HepG2 (cell line): ENCODE measurements around the gene CYP4F8. TPM values are rescaled to one million over a fixed set of nuclear protein-coding genes. Genes with fewer than 3 reads are reported as not detected.
A peak's percentile ranks its signal among the peaks of the same experiment; 100 is the strongest.

ENCODE experiments used
- ARID5B ChIP-seq: IDR thresholded peaks from 2 replicates; pipeline ENCODE4 v1.4.0; 2020; ENCODE audit warnings: mild to moderate bottlenecking, missing genetic modification reagents
- CC2D1A ChIP-seq: sonication (generic); formaldehyde crosslinking; IDR thresholded peaks from 2 replicates; pipeline ENCODE4 v1.8.1; 2023; ENCODE audit warnings: mild to moderate bottlenecking, missing genetic modification reagents
- CHCHD3 ChIP-seq: sonication (generic); formaldehyde crosslinking; IDR thresholded peaks from 2 replicates; pipeline ENCODE4 v1.8.0; 2022; ENCODE audit warnings: mild to moderate bottlenecking, missing genetic modification reagents, moderate library complexity
- FUBP1 ChIP-seq: sonication (generic); formaldehyde crosslinking; IDR thresholded peaks from 2 replicates; pipeline ENCODE4 v1.5.1; 2020; ENCODE audit warnings: missing genetic modification reagents, mild to moderate bottlenecking, borderline replicate concordance
- NFIC ChIP-seq: IDR thresholded peaks from 2 replicates; pipeline ENCODE4 v1.6.1; 2012; ENCODE audit warnings: mild to moderate bottlenecking, low read length, inconsistent platforms
- NFYB ChIP-seq: sonication (generic); formaldehyde crosslinking; IDR thresholded peaks from 2 replicates; pipeline ENCODE4 v1.4.0; 2020; ENCODE audit warnings: missing genetic modification reagents
- PAXIP1 ChIP-seq: sonication (generic); formaldehyde crosslinking; conservative IDR thresholded peaks from 2 replicates; pipeline ENCODE4 v1.4.0; 2020; ENCODE audit warnings: mild to moderate bottlenecking, missing genetic modification reagents, moderate library complexity
- PRMT3 ChIP-seq: sonication (generic); formaldehyde crosslinking; IDR thresholded peaks from 2 replicates; pipeline ENCODE4 v1.8.1; 2022; ENCODE audit warnings: low read depth, mild to moderate bottlenecking, moderate library complexity, missing genetic modification reagents, borderline replicate concordance
- RNF2 ChIP-seq: fragments of 450-650 bp; conservative IDR thresholded peaks from 2 replicates; pipeline ENCODE4 v1.6.1; 2016; ENCODE audit warnings: low read depth
- SRY ChIP-seq: sonication (generic); formaldehyde crosslinking; IDR thresholded peaks from 2 replicates; pipeline ENCODE4 v1.8.0; 2022; ENCODE audit warnings: mild to moderate bottlenecking, missing genetic modification reagents
- ZBTB7A ChIP-seq: sonication (generic); formaldehyde crosslinking; IDR thresholded peaks from 2 replicates; pipeline ENCODE4 v1.8.0; 2022; ENCODE audit warnings: mild to moderate bottlenecking, missing genetic modification reagents
- ZBTB8A ChIP-seq: sonication (generic); formaldehyde crosslinking; IDR thresholded peaks from 2 replicates; pipeline ENCODE4 v1.4.0; 2020; ENCODE audit warnings: mild to moderate bottlenecking, low read depth, missing genetic modification reagents, borderline replicate concordance
- ZNF143 ChIP-seq: sonication (generic); formaldehyde crosslinking; IDR thresholded peaks from 2 replicates; pipeline ENCODE4 v1.4.0; 2020; ENCODE audit warnings: missing genetic modification reagents
- ZNF235 ChIP-seq: sonication (generic); formaldehyde crosslinking; IDR thresholded peaks from 2 replicates; pipeline ENCODE4 v1.8.1; 2023; ENCODE audit warnings: mild to moderate bottlenecking, missing genetic modification reagents, borderline replicate concordance
- ZNF343 ChIP-seq: sonication (generic); formaldehyde crosslinking; IDR thresholded peaks from 2 replicates; pipeline ENCODE4 v1.4.0; 2020; ENCODE audit warnings: mild to moderate bottlenecking, missing genetic modification reagents
- ZNF572 ChIP-seq: sonication (generic); formaldehyde crosslinking; IDR thresholded peaks from 2 replicates; pipeline ENCODE4 v1.5.1; 2020; ENCODE audit warnings: mild to moderate bottlenecking, missing genetic modification reagents
- ZNF772 ChIP-seq: sonication (generic); formaldehyde crosslinking; IDR thresholded peaks from 2 replicates; pipeline ENCODE4 v1.5.0; 2020; ENCODE audit warnings: mild to moderate bottlenecking, missing genetic modification reagents
- polyA plus RNA-seq, 8 experiments: library from polyadenylated mRNA; depleted of rRNA in 3 of 8; stranded (reverse) in 7 of 8; unstranded in 1 of 8; fragments of >200 nt; fragmentation: Illumina TruSeq in 4 of 8; extraction: Trizol in 4 of 8; gene quantifications; 2 replicates each; pipeline versions ENCODE4 v1.2.1 to v1.2.3, GENCODE V29; 2011 to 2016; ENCODE audit warnings: low read depth in 4 of 8, missing spikeins in 1 of 8, mixed read lengths in 1 of 8; ENCODE audit not compliant: insufficient read depth in 1 of 8
- total RNA-seq, 5 experiments: library from RNA; depleted of rRNA; stranded (reverse); fragments of >200 nt; fragmentation: Illumina TruSeq; extraction: Trizol; gene quantifications; 2 replicates each; pipeline ENCODE4 v1.2.3, GENCODE V29; 2016; ENCODE audit warnings: low read depth in 1 of 5
- TF ChIP-seq, protein P1 (sequence below): sonication (generic); formaldehyde crosslinking; IDR thresholded peaks from 2 replicates; pipeline ENCODE4 v1.4.0; 2020; ENCODE audit warnings: missing genetic modification reagents, borderline replicate concordance

The CYP4F8 gene
- total and polyA plus RNA-seq, 2 of the 13 experiments (the other 11 are each of a cell fraction or from before 2014, with no cell fraction given), result not detected

DNA sequence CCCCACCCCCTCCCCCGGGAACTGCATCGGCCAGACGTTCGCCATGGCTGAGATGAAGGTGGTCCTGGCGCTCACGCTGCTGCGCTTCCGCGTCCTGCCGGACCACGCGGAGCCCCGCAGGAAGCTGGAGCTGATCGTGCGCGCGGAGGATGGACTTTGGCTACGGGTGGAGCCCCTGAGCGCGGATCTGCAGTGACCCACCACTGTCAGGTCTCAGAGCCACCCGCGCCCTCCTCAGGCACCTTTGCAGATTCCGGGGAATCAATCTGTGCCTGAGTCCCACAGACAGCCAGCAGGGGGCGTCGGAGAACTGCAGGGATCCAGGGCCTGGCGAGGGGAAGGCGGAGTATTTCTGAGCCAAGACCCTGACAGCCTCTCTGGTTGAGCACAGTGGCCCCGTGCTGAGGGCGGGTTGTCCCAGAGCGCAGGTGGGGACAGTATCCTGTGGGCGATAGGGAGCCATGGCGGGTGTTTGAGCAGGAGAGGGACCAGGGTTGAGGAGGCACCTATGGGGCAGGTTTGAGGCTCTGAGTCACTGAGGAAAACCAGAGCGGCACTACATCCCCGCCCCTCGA, 30.4 kb upstream of the CYP4F8 start (continued):
- TF ChIP-seq, protein P1, sequence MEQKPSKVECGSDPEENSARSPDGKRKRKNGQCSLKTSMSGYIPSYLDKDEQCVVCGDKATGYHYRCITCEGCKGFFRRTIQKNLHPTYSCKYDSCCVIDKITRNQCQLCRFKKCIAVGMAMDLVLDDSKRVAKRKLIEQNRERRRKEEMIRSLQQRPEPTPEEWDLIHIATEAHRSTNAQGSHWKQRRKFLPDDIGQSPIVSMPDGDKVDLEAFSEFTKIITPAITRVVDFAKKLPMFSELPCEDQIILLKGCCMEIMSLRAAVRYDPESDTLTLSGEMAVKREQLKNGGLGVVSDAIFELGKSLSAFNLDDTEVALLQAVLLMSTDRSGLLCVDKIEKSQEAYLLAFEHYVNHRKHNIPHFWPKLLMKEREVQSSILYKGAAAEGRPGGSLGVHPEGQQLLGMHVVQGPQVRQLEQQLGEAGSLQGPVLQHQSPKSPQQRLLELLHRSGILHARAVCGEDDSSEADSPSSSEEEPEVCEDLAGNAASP (CRISPR knock-in tag), result 0 out of 2 replicates have a peak, but pooled peaks have one; percentile 43
- TF ChIP-seq CHCHD3 (no peak), PRMT3 (CRISPR knock-in tag) (no peak), ARID5B (CRISPR knock-in tag) (no peak; the same call in 1 of the 2 replicates), CC2D1A (CRISPR knock-in tag) (no peak), ZNF143 (CRISPR knock-in tag) (no peak), ZNF772 (CRISPR knock-in tag) (no peak), PAXIP1 (CRISPR knock-in tag) (peak; percentile 31; the same call in 1 of the 2 replicates), ZBTB8A (CRISPR knock-in tag) (no peak), ZNF235 (no peak), FUBP1 (CRISPR knock-in tag) (no peak), NFYB (no peak), ZNF343 (CRISPR knock-in tag) (no peak), ZBTB7A (peak; percentile 90), RNF2 (no peak), ZNF572 (CRISPR knock-in tag) (no peak), NFIC (no peak), SRY (no peak)
